ENCODE results near the gene USH1C.

Gene USH1C

GRCh38 chr11:17457396-17458173, 86.6 kb downstream of the USH1C start:
- DNase-seq (ENCODE audit: low spot score), result no peak
- TF ChIP-seq, protein P1, sequence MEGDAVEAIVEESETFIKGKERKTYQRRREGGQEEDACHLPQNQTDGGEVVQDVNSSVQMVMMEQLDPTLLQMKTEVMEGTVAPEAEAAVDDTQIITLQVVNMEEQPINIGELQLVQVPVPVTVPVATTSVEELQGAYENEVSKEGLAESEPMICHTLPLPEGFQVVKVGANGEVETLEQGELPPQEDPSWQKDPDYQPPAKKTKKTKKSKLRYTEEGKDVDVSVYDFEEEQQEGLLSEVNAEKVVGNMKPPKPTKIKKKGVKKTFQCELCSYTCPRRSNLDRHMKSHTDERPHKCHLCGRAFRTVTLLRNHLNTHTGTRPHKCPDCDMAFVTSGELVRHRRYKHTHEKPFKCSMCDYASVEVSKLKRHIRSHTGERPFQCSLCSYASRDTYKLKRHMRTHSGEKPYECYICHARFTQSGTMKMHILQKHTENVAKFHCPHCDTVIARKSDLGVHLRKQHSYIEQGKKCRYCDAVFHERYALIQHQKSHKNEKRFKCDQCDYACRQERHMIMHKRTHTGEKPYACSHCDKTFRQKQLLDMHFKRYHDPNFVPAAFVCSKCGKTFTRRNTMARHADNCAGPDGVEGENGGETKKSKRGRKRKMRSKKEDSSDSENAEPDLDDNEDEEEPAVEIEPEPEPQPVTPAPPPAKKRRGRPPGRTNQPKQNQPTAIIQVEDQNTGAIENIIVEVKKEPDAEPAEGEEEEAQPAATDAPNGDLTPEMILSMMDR (IDR thresholded peaks at IDR 0.05; ENCODE audit: extremely low read depth, missing control alignments), result no peak

DNA sequence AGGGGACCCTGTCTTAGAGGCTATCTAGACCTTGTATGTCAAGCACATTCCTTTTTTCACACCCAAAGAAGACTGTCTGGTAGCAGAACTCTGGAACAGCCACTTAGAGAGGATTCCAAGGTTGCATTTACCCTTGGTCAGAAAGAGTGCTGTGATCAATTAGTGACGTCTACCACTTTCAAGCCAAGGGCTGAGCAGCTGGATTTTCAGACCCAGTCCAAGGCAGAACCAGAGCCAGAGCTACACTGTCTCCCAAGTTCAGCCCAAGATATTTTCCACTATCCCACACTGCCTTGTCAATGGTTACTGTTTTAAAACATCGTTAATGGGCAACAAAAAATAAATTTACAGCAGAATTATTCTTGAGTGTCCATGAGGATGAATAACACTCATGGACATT, 91.5 kb downstream of the USH1C start:
- no peak for DNase-seq (ENCODE audit: low spot score)
- TF ChIP-seq, protein P1 (IDR thresholded peaks at IDR 0.05; ENCODE audit: extremely low read depth, missing control alignments), result no peak

DNA sequence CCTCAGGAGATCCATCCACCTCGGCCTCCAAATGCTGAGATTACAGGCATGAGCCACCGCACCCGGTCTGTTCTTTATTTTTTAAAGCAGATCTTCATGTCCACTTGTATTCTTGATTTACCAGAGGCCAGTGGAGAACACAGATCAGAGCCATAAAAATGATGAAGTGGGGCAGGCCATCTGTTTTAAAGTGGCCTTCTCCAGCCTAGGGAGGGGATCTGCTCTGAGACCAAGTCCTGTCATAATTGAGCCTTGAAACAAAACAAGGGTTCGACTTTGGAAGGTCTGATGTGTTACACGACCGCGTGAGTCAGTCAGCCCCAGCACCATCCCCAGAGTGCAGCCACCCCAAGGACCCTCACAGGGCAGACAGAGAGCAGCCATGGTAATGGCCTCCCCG, 95.1 kb downstream of the USH1C start:
- no peak for DNase-seq (ENCODE audit: low spot score)
- TF ChIP-seq, protein P1 (IDR thresholded peaks at IDR 0.05; ENCODE audit: extremely low read depth, missing control alignments), result no peak

- TF ChIP-seq, protein P1 (IDR thresholded peaks at IDR 0.05; ENCODE audit: extremely low read depth, missing control alignments), result no peak
These were observed 97.7 kb downstream of the USH1C start for GRCh38 chr11:17446482-17446881.

GRCh38 chr11:17445240-17445795, 98.9 kb downstream of the USH1C start:
- no peak for DNase-seq (ENCODE audit: low spot score)
- TF ChIP-seq, protein P1 (IDR thresholded peaks at IDR 0.05; ENCODE audit: extremely low read depth, missing control alignments), result no peak

More at GRCh38 chr11:17446482-17446881, 97.7 kb downstream of the USH1C start:
- no peak for DNase-seq (ENCODE audit: low spot score)

GRCh38 chr11:17443926-17444690, 100.1 kb downstream of the USH1C start:
- TF ChIP-seq, protein P1 (IDR thresholded peaks at IDR 0.05; ENCODE audit: extremely low read depth, missing control alignments), result no peak
- DNase-seq (ENCODE audit: low spot score), result no peak

Measured in GM20000 (cell line).